Ovary (tissue), 3 donors: ENCODE results near the gene APOA1.

ENCODE experiments used
- CTCF ChIP-seq, 3 donors: fragments of 450-650 bp in 2 of 3; fragments of 200-600 bp in 1 of 3; IDR thresholded peaks; one replicate each; pipeline versions ENCODE4 v1.5.1 to v1.8.0; 2016 to 2022; ENCODE audit warnings: antibody characterized with exemption in 3 of 3, mild to moderate bottlenecking in 1 of 3
- EP300 ChIP-seq: sonication (generic); formaldehyde crosslinking; IDR thresholded peaks from one replicate; pipeline ENCODE4 v1.6.1; 2017; ENCODE audit warnings: antibody characterized with exemption
- POLR2A ChIP-seq: fragments of 450-650 bp; IDR thresholded peaks from one replicate; pipeline ENCODE4 v1.6.1; 2017; ENCODE audit warnings: antibody characterized with exemption, mild to moderate bottlenecking, moderate library complexity
- donor health status: DM: no; HTN: no; CAD: no.

- TF ChIP-seq EP300 (no peak), CTCF (IDR thresholded peaks at IDR 0.05) (no peak), POLR2A (no peak)
These were observed 5.5 kb upstream of the APOA1 start for GRCh38 chr11:116842909-116843308.
